Astrocyte (in vitro differentiated cells and primary cell): ENCODE measurements around the gene COL6A3. TPM values are rescaled to one million over a fixed set of nuclear protein-coding genes. Genes with fewer than 3 reads are reported as not detected.
A peak's percentile ranks its signal among the peaks of the same experiment; 100 is the strongest.

ENCODE experiments used
- DNase-seq: peaks from one replicate; pipeline ENCODE4 v3.0.0-alpha.2; 2010; ENCODE audit warnings: low read depth
- FAIRE-seq: peaks from 2 replicates; lab custom pipeline; 2011; peaks lifted over from hg19 to GRCh38; lab: Jason Lieb, UNC
- H2AFZ ChIP-seq: 2 replicates; pipeline ENCODE4 v1.6.0; 2012; ENCODE audit warnings: low read depth, low read length, inconsistent platforms
- H3K27ac ChIP-seq: 2 replicates; pipeline ENCODE4 v1.5.1; 2011; ENCODE audit warnings: low read depth, low read length, inconsistent platforms
- H3K27me3 ChIP-seq: 2 replicates; pipeline ENCODE4 v1.6.0; 2011; ENCODE audit warnings: low read length, inconsistent platforms; ENCODE audit not compliant: insufficient read depth
- H3K36me3 ChIP-seq: 2 replicates; pipeline ENCODE4 v1.5.1; 2011; ENCODE audit warnings: low read length, inconsistent platforms; ENCODE audit not compliant: insufficient read depth
- H3K4me1 ChIP-seq: 2 replicates; pipeline ENCODE4 v1.5.1; 2011; ENCODE audit warnings: low read length, inconsistent platforms; ENCODE audit not compliant: insufficient read depth
- H3K4me2 ChIP-seq: 2 replicates; pipeline ENCODE4 v1.6.0; 2012; ENCODE audit warnings: low read length, inconsistent platforms
- H3K4me3 ChIP-seq: 2 replicates; pipeline ENCODE4 v1.5.1; 2011; ENCODE audit warnings: low read depth, mild to moderate bottlenecking, low read length, inconsistent platforms; ENCODE audit not compliant: insufficient read depth
- H3K79me2 ChIP-seq: 2 replicates; pipeline ENCODE4 v1.6.0; 2012; ENCODE audit warnings: mild to moderate bottlenecking, low read length, inconsistent platforms; ENCODE audit not compliant: insufficient read depth
- H3K9ac ChIP-seq: 2 replicates; pipeline ENCODE4 v1.6.0; 2012; ENCODE audit warnings: mild to moderate bottlenecking, low read length, inconsistent platforms
- H3K9me3 ChIP-seq: 2 replicates; pipeline ENCODE4 v1.5.1; 2012; ENCODE audit warnings: low read depth, mild to moderate bottlenecking, low read length, inconsistent platforms; ENCODE audit not compliant: insufficient read depth
- H4K20me1 ChIP-seq: 2 replicates; pipeline ENCODE4 v1.6.0; 2012; ENCODE audit warnings: low read length, inconsistent platforms; ENCODE audit not compliant: insufficient read depth
- H3K27ac Mint-ChIP-seq: one replicate; pipeline ENCODE4 v1.8.0; 2021; ENCODE audit warnings: mild to moderate bottlenecking, mixed read lengths; ENCODE audit not compliant: unreplicated experiment
- H3K27me3 Mint-ChIP-seq: one replicate; pipeline ENCODE4 v1.8.0; 2021; ENCODE audit warnings: low read depth, mixed read lengths; ENCODE audit not compliant: unreplicated experiment
- H3K36me3 Mint-ChIP-seq: one replicate; pipeline ENCODE4 v1.8.0; 2021; ENCODE audit warnings: low read depth, mixed read lengths; ENCODE audit not compliant: unreplicated experiment
- H3K4me1 Mint-ChIP-seq: one replicate; pipeline ENCODE4 v1.8.0; 2021; ENCODE audit warnings: low read depth, mixed read lengths; ENCODE audit not compliant: unreplicated experiment
- H3K4me3 Mint-ChIP-seq: one replicate; pipeline ENCODE4 v1.8.0; 2021; ENCODE audit warnings: mild to moderate bottlenecking, moderate library complexity, mixed read lengths; ENCODE audit not compliant: unreplicated experiment
- H3K9me3 Mint-ChIP-seq: one replicate; pipeline ENCODE4 v1.8.0; 2021; ENCODE audit warnings: mild to moderate bottlenecking, mixed read lengths; ENCODE audit not compliant: unreplicated experiment
- CTCF ChIP-seq: IDR thresholded peaks from 2 replicates; pipeline ENCODE4 v1.5.1; 2011; ENCODE audit warnings: low read depth, mild to moderate bottlenecking, inconsistent platforms, low read length, moderate library complexity; ENCODE audit not compliant: insufficient read depth
- EZH2 ChIP-seq: IDR thresholded peaks from 2 replicates; pipeline ENCODE4 v1.6.1; 2012; ENCODE audit warnings: mild to moderate bottlenecking, low read length, inconsistent platforms; ENCODE audit not compliant: insufficient read depth
- total RNA-seq: library from RNA; stranded (reverse); gene quantifications from 2 replicates; pipeline ENCODE4 v1.2.1, GENCODE V29; 2021

Gene COL6A3
- total RNA-seq, 1 donor from 2014 or later, result 200 TPM

- H3K27me3 ChIP-seq, result no peaks in the 10 kb centered on the region
- H3K27ac ChIP-seq, result peak overlapping the region; percentile 96
- no peaks in the 10 kb centered on the region for H4K20me1 ChIP-seq
- no peaks in the 10 kb centered on the region for H3K36me3 ChIP-seq
- peaks cover 18% of the 10 kb centered on the region for H3K4me1 Mint-ChIP-seq
- peak; percentile 98 for DNase-seq
- peaks cover 25% of the 10 kb centered on the region for H3K4me1 ChIP-seq
- peaks cover 7% of the 10 kb centered on the region for H3K9me3 Mint-ChIP-seq
- H3K27me3 Mint-ChIP-seq, result no peaks in the 10 kb centered on the region
- no peaks in the 10 kb centered on the region for H3K9me3 ChIP-seq
- H3K9ac ChIP-seq, result peak overlapping the region; percentile 83
- H3K4me3 Mint-ChIP-seq, result no peak overlapping the region
- H2AFZ ChIP-seq, result no peak overlapping the region
- no peak overlapping the region for H3K4me3 ChIP-seq
- TF ChIP-seq EZH2 (no peak), CTCF (no peak)
- peak overlapping the region; percentile 94 for H3K27ac Mint-ChIP-seq
- FAIRE-seq, result peak; percentile 78
- no peaks in the 10 kb centered on the region for H3K79me2 ChIP-seq
- peaks cover 10% of the 10 kb centered on the region for H3K36me3 Mint-ChIP-seq
- peak overlapping the region; percentile 71 for H3K4me2 ChIP-seq
Observed at GRCh38 chr2:237291138-237291792, 122.7 kb downstream of the COL6A3 start.

GRCh38 chr2:237290261-237290660 lies 123.7 kb downstream of the COL6A3 start:
- Mint-ChIP-seq H3K27ac (no peak overlapping the region), H3K36me3 (peaks cover 10% of the 10 kb centered on the region), H3K4me1 (peaks cover 16% of the 10 kb centered on the region), H3K4me3 (no peak overlapping the region), H3K27me3 (no peaks in the 10 kb centered on the region), H3K9me3 (peaks cover 8% of the 10 kb centered on the region)
- DNase-seq (no peak), FAIRE-seq (peak; percentile 66)
- Histone ChIP-seq H3K27ac (peak overlapping the region; percentile 96), H3K9me3 (no peaks in the 10 kb centered on the region), H3K4me2 (no peak overlapping the region), H3K79me2 (no peaks in the 10 kb centered on the region), H3K4me1 (peaks cover 25% of the 10 kb centered on the region), H3K27me3 (no peaks in the 10 kb centered on the region), H4K20me1 (no peaks in the 10 kb centered on the region), H2AFZ (no peak overlapping the region), H3K4me3 (no peak overlapping the region), H3K36me3 (no peaks in the 10 kb centered on the region), H3K9ac (peak overlapping the region; percentile 83)
- TF ChIP-seq EZH2 (no peak), CTCF (no peak)

GRCh38 chr2:237289139-237289538 lies 124.8 kb downstream of the COL6A3 start:
- H3K4me3 ChIP-seq, result no peak overlapping the region
- no peaks in the 10 kb centered on the region for H4K20me1 ChIP-seq
- H2AFZ ChIP-seq, result no peak overlapping the region
- H3K36me3 ChIP-seq, result no peaks in the 10 kb centered on the region
- no peaks in the 10 kb centered on the region for H3K27me3 ChIP-seq
- no peak overlapping the region for H3K4me3 Mint-ChIP-seq
- no peaks in the 10 kb centered on the region for H3K9me3 ChIP-seq
- no peaks in the 10 kb centered on the region for H3K79me2 ChIP-seq
- H3K4me1 Mint-ChIP-seq, result peaks cover 10% of the 10 kb centered on the region
- no peak overlapping the region for H3K4me2 ChIP-seq
- H3K27me3 Mint-ChIP-seq, result no peaks in the 10 kb centered on the region
- no peak for DNase-seq
- no peak overlapping the region for H3K27ac ChIP-seq
- H3K9me3 Mint-ChIP-seq, result peaks cover 8% of the 10 kb centered on the region
- no peak for TF ChIP-seq EZH2
- no peak for TF ChIP-seq CTCF
- H3K27ac Mint-ChIP-seq, result no peak overlapping the region
- H3K36me3 Mint-ChIP-seq, result peaks cover 10% of the 10 kb centered on the region
- peaks cover 23% of the 10 kb centered on the region for H3K4me1 ChIP-seq
- no peak for FAIRE-seq
- H3K9ac ChIP-seq, result no peak overlapping the region
